ENCODE data around the gene LRRC28.

The LRRC28 gene

DNA sequence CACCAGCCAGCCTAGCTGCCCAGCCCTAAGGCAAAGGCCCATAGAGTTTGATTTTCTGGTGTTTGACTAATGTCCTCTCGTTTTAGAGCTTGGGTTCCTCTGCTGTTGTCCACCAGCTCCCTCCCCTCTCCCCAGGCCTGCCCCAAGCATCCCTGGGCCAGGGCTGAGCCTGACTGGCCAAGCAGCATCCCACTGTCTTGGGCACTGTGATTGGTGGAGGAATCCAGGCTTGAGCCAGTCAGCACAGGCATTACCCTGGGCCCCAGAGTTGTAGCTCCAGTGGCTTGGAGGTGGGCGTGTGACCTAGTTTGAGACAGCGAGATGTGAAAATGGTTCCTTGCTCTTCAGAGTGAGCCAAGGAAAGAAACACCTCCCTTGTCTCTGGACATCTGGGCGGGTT, 159.2 kb downstream of the LRRC28 start:
- H3K9ac ChIP-seq (ENCODE audit: insufficient read length, low read depth), result no peak overlapping the region
- H3K4me1 ChIP-seq (ENCODE audit: insufficient read depth, insufficient read length), result peaks cover 9% of the 10 kb centered on the region
- no peak overlapping the region for H3K4me3 ChIP-seq (ENCODE audit: insufficient read length, low read depth)
- DNase-seq (ENCODE audit: low read depth, low spot score), result no peak
- TF ChIP-seq ZNF274 (IDR thresholded peaks at IDR 0.05; ENCODE audit: low read depth, low read length) (no peak), SUZ12 (IDR thresholded peaks at IDR 0.05; ENCODE audit: extremely low read depth, insufficient read depth, insufficient read length) (no peak), YY1 (IDR thresholded peaks at IDR 0.05; ENCODE audit: insufficient read depth, insufficient read length) (no peak)
- no peaks in the 10 kb centered on the region for H3K9me3 ChIP-seq (ENCODE audit: insufficient read depth, low read length)
- H3K36me3 ChIP-seq (ENCODE audit: insufficient read depth, insufficient read length, low read length), result no peaks in the 10 kb centered on the region
- H3K27me3 ChIP-seq (ENCODE audit: insufficient read depth, insufficient read length), result no peaks in the 10 kb centered on the region

DNA sequence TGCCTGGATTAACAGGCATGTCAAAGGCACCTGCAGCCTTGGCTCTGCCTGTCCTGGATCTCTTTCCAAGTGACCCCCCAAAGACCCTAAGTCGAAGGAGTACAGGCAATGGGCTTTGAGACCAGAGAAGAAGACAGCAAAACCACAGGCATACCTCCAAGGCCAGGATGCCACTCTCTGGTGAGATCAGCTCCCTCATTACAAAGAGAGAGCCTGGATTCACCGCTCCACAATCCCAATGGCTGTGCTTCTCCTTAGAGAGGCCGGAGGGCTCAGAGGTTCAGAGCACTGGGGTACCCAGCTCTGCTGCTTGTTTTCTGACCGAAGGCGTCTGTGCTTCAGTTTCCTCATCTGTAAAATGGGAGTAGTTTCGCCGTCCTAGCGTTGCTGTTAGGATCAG, 160.0 kb downstream of the LRRC28 start:
- Histone ChIP-seq H3K27me3 (ENCODE audit: insufficient read depth, insufficient read length) (no peaks in the 10 kb centered on the region), H3K36me3 (ENCODE audit: insufficient read depth, insufficient read length, low read length) (no peaks in the 10 kb centered on the region)
- no peak for TF ChIP-seq YY1 (IDR thresholded peaks at IDR 0.05; ENCODE audit: insufficient read depth, insufficient read length)
- no peak for TF ChIP-seq SUZ12 (IDR thresholded peaks at IDR 0.05; ENCODE audit: extremely low read depth, insufficient read depth, insufficient read length)
- TF ChIP-seq ZNF274 (IDR thresholded peaks at IDR 0.05; ENCODE audit: low read depth, low read length), result no peak

DNA sequence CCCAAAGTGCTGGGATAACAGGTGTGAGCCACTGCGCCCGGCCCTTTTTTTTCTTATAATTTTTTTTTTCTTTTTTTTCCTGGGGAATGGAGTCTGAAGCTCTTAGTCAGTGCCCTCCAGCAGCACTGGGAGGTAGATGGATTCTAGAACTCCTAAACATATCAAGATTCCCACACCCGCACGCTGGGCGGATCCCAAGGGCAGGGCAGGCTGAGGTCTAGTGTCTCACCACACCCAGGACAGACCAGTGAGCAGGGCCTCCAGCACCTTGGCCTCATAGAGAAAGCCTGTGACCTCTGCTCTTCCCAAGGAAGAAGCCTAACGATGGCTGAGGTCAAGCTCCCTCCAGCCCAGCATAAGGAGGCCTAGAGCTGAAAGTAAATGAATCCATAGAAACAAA, 160.8 kb downstream of the LRRC28 start:
- TF ChIP-seq SUZ12 (IDR thresholded peaks at IDR 0.05; ENCODE audit: extremely low read depth, insufficient read depth, insufficient read length), result no peak
- no peak for TF ChIP-seq ZNF274 (IDR thresholded peaks at IDR 0.05; ENCODE audit: low read depth, low read length)
- no peak for TF ChIP-seq YY1 (IDR thresholded peaks at IDR 0.05; ENCODE audit: insufficient read depth, insufficient read length)
- no peaks in the 10 kb centered on the region for H3K36me3 ChIP-seq (ENCODE audit: insufficient read depth, insufficient read length, low read length)
- no peak overlapping the region for H3K9ac ChIP-seq (ENCODE audit: insufficient read length, low read depth)
- no peaks in the 10 kb centered on the region for H3K27me3 ChIP-seq (ENCODE audit: insufficient read depth, insufficient read length)
- no peak for DNase-seq (ENCODE audit: low read depth, low spot score)
- H3K4me1 ChIP-seq (ENCODE audit: insufficient read depth, insufficient read length), result peaks cover 11% of the 10 kb centered on the region
- H3K4me3 ChIP-seq (ENCODE audit: insufficient read length, low read depth), result no peak overlapping the region
- no peaks in the 10 kb centered on the region for H3K9me3 ChIP-seq (ENCODE audit: insufficient read depth, low read length)

More for the DNA sequence above, 160.0 kb downstream of the LRRC28 start:
- no peak for DNase-seq (ENCODE audit: low read depth, low spot score)
- H3K4me3 ChIP-seq (ENCODE audit: insufficient read length, low read depth), result no peak overlapping the region
- H3K9me3 ChIP-seq (ENCODE audit: insufficient read depth, low read length), result no peaks in the 10 kb centered on the region
- H3K9ac ChIP-seq (ENCODE audit: insufficient read length, low read depth), result no peak overlapping the region
- H3K4me1 ChIP-seq (ENCODE audit: insufficient read depth, insufficient read length), result peaks cover 9% of the 10 kb centered on the region

DNA sequence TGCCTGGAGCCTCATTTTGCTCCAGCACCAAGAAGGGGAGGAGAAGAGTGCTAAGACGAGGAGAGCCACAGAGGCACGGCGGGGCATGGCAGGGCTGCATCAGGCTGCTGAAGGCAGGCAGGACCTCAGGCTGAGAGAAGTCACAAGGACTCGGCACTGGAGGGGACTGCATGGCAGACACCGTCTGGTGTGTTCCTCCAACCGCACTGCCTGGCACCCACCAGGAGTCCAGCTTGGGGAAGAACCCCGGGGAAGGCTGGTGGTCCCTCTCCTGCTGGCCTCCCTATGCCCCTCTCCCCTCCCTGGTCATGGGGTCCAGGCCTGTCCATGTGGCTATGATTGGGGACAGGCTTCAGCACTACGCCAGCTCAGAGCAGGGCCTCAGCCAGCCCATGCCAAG, 161.3 kb downstream of the LRRC28 start:
- no peak overlapping the region for H3K4me3 ChIP-seq (ENCODE audit: insufficient read length, low read depth)
- H3K9me3 ChIP-seq (ENCODE audit: insufficient read depth, low read length), result no peaks in the 10 kb centered on the region
- no peaks in the 10 kb centered on the region for H3K36me3 ChIP-seq (ENCODE audit: insufficient read depth, insufficient read length, low read length)
- H3K27me3 ChIP-seq (ENCODE audit: insufficient read depth, insufficient read length), result no peaks in the 10 kb centered on the region
- H3K4me1 ChIP-seq (ENCODE audit: insufficient read depth, insufficient read length), result peaks cover 11% of the 10 kb centered on the region
- no peak overlapping the region for H3K9ac ChIP-seq (ENCODE audit: insufficient read length, low read depth)
- DNase-seq (ENCODE audit: low read depth, low spot score), result no peak
- no peak for TF ChIP-seq ZNF274 (IDR thresholded peaks at IDR 0.05; ENCODE audit: low read depth, low read length)
- TF ChIP-seq SUZ12 (IDR thresholded peaks at IDR 0.05; ENCODE audit: extremely low read depth, insufficient read depth, insufficient read length), result no peak
- TF ChIP-seq YY1 (IDR thresholded peaks at IDR 0.05; ENCODE audit: insufficient read depth, insufficient read length), result no peak

DNA sequence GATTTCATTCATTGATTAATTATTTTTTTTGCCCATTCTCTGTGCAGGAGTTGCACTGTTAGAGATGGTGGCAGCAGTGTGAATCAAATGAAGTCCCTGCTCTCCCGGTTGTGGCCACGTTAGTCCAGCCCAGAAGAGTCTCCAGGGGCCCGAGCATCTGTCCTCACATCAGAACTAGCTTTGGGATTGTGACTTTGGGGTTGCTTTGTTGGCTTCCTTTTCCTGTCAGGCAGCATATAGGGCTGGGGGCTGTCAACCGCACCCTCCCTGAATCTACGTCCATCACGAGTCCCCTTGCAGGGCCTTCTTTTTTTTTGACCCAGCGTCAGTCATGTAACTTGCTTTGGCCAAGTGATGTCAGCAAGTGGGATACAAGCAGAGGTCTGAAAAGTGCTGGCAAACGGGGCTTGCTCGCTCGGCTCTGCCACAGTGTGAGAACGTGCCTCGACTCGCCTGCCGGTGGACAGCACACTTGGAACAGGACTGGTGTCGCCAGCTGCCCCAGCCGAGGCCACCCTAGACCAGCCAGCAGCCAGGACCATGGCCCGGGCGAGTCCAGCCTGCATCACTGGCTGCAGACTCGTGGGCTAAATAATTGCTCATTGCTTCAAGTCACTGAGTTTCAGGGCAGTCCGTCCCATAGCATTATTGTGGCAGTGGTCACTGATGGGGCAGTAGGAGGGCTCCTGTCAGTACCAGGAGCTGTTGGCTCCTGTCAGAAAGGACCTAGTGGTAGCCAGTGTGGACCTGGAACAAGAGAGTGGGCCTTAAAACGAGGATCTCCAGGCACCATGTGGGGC, 162.9 kb downstream of the LRRC28 start:
- DNase-seq (ENCODE audit: low read depth, low spot score), result no peak
- peaks cover 6% of the 10 kb centered on the region for H3K4me1 ChIP-seq (ENCODE audit: insufficient read depth, insufficient read length)

DNA sequence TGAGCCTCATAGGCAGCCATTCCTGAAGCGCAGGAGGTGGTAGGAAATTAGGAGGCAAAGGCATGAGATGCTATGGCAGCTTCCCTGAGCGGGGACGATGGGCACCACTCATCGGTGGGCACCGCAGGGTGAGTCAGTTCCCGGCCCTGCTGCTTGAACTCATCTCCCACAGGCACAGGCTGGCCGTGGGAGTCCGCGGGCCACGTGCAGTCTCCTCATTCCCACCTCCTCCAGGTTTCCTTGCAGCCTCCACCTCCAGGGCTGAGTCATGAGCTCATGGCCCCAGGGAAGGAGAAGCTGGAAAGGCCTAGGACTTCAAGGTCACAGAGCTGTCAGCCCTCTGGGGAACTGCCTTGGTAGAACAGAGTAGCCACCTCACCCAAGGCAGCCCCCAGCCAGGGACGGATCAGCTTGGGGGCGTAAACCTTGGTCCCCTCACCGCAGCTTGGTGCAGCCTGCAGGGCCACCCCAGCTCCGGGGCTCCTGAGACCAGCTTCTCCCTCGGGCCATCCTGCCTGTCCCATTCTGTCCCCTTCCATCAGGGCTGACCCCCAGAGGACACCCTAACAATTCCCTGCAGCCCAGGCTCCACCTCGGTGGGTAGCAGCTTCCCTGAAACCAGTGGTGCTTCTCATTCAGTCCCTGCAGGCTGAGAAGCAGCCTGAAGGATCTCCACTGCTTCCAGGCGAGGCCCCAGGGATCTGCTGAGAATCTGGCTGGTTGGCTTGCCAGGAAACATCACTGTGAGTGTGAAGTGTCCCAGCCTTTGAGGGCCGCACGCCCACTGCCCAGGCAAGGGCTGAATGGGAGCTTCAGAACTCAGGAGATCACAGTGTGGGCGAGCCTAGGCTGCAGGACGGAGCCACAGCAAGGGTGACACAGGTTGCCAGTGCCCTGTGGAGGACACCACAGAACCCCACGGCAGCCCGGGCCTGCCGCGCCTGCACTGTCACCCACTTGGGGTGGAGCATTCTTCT, 163.8 kb downstream of the LRRC28 start:
- Histone ChIP-seq H3K4me3 (ENCODE audit: insufficient read length, low read depth) (no peak overlapping the region), H3K27me3 (ENCODE audit: insufficient read depth, insufficient read length) (no peaks in the 10 kb centered on the region), H3K9ac (ENCODE audit: insufficient read length, low read depth) (no peak overlapping the region), H3K4me1 (ENCODE audit: insufficient read depth, insufficient read length) (peaks cover 6% of the 10 kb centered on the region), H3K36me3 (ENCODE audit: insufficient read depth, insufficient read length, low read length) (no peaks in the 10 kb centered on the region), H3K9me3 (ENCODE audit: insufficient read depth, low read length) (no peaks in the 10 kb centered on the region)
- TF ChIP-seq SUZ12 (IDR thresholded peaks at IDR 0.05; ENCODE audit: extremely low read depth, insufficient read depth, insufficient read length) (no peak), YY1 (IDR thresholded peaks at IDR 0.05; ENCODE audit: insufficient read depth, insufficient read length) (no peak), ZNF274 (IDR thresholded peaks at IDR 0.05; ENCODE audit: low read depth, low read length) (no peak)
- no peak for DNase-seq (ENCODE audit: low read depth, low spot score)

More for the DNA sequence above, 162.9 kb downstream of the LRRC28 start:
- no peaks in the 10 kb centered on the region for H3K36me3 ChIP-seq (ENCODE audit: insufficient read depth, insufficient read length, low read length)
- no peak overlapping the region for H3K9ac ChIP-seq (ENCODE audit: insufficient read length, low read depth)
- no peaks in the 10 kb centered on the region for H3K27me3 ChIP-seq (ENCODE audit: insufficient read depth, insufficient read length)
- TF ChIP-seq YY1 (IDR thresholded peaks at IDR 0.05; ENCODE audit: insufficient read depth, insufficient read length) (no peak), SUZ12 (IDR thresholded peaks at IDR 0.05; ENCODE audit: extremely low read depth, insufficient read depth, insufficient read length) (no peak), ZNF274 (IDR thresholded peaks at IDR 0.05; ENCODE audit: low read depth, low read length) (no peak)
- no peaks in the 10 kb centered on the region for H3K9me3 ChIP-seq (ENCODE audit: insufficient read depth, low read length)
- no peak overlapping the region for H3K4me3 ChIP-seq (ENCODE audit: insufficient read length, low read depth)

Data from NT2/D1 (cell line).